H1 (cell line): ENCODE measurements around the gene FLNA.

Experiments
- BCL11A ChIP-seq, 2 experiments: IDR thresholded peaks; one replicate each; pipeline ENCODE4 v1.6.1; 2011; ENCODE audit warnings: low read depth in 2 of 2, low read length in 2 of 2, mild to moderate bottlenecking in 2 of 2
- CTCF ChIP-seq, 3 experiments: IDR thresholded peaks; 1 replicate in 2 of 3; 2 replicates in 1 of 3; pipeline versions ENCODE4 v1.5.1 to v1.6.1; 2011; ENCODE audit warnings: low read length in 3 of 3, mild to moderate bottlenecking in 3 of 3, inconsistent platforms in 2 of 3, low read depth in 1 of 3, moderate library complexity in 1 of 3; ENCODE audit not compliant: insufficient read depth in 1 of 3; ENCODE audit errors: control extremely low read depth in 1 of 3
- FOSL1 ChIP-seq: IDR thresholded peaks from 2 replicates; pipeline ENCODE4 v1.6.1; 2011; ENCODE audit warnings: mild to moderate bottlenecking, low read depth, low read length, moderate library complexity; ENCODE audit not compliant: insufficient read depth
- GTF2F1 ChIP-seq: IDR thresholded peaks from 2 replicates; pipeline ENCODE4 v1.6.1; 2012; ENCODE audit warnings: low read depth, low read length, improper control_type of control experiment, borderline replicate concordance
- JUND ChIP-seq: IDR thresholded peaks from 2 replicates; pipeline ENCODE4 v1.6.1; 2011; ENCODE audit warnings: mild to moderate bottlenecking, improper control_type of control experiment, low read length
- POLR2A ChIP-seq, 2 experiments: IDR thresholded peaks; 1 replicate in 1 of 2; 2 replicates in 1 of 2; pipeline ENCODE4 v1.6.1; 2011; ENCODE audit warnings: low read depth in 2 of 2, low read length in 2 of 2, mild to moderate bottlenecking in 2 of 2; ENCODE audit errors: control extremely low read depth in 1 of 2
- SP1 ChIP-seq: IDR thresholded peaks from 2 replicates; pipeline ENCODE4 v1.6.1; 2011; ENCODE audit warnings: low read depth, low read length
- SUZ12 ChIP-seq: fragments of 200-600 bp; sonication (generic); IDR thresholded peaks from 2 replicates; pipeline ENCODE4 v1.6.1; 2012; ENCODE audit warnings: mild to moderate bottlenecking, inconsistent platforms, low read length, moderate library complexity, mixed read lengths
- TAF1 ChIP-seq: IDR thresholded peaks from 2 replicates; pipeline ENCODE4 v1.6.1; 2011; ENCODE audit warnings: mild to moderate bottlenecking, low read depth, low read length
- TEAD4 ChIP-seq: IDR thresholded peaks from 2 replicates; pipeline ENCODE4 v1.6.1; 2012; ENCODE audit warnings: low read depth, low read length, inconsistent platforms, mixed read lengths
- USF2 ChIP-seq: IDR thresholded peaks from 2 replicates; pipeline ENCODE4 v1.6.1; 2011; ENCODE audit warnings: low read length, improper control_type of control experiment

GRCh38 chrX:154420402-154420756 lies 45.9 kb upstream of the FLNA start:
- TF ChIP-seq CTCF (IDR thresholded peaks at IDR 0.05; ENCODE audit: control extremely low read depth in 1 of 3, insufficient read depth in 1 of 3, low read depth in 1 of 3, low read length in 3 of 3): no peak
- TF ChIP-seq USF2: no peak
- no peak for TF ChIP-seq TEAD4
- no peak for TF ChIP-seq GTF2F1
- no peak for TF ChIP-seq POLR2A (IDR thresholded peaks at IDR 0.05; ENCODE audit: control extremely low read depth in 1 of 2, low read depth in 2 of 2, low read length in 2 of 2)
- TF ChIP-seq SUZ12: no peak
- TF ChIP-seq FOSL1: no peak
- TF ChIP-seq TAF1: no peak
- no peak for TF ChIP-seq JUND
- no peak for TF ChIP-seq BCL11A (IDR thresholded peaks at IDR 0.05; ENCODE audit: low read depth in 2 of 2, low read length in 2 of 2)
- no peak for TF ChIP-seq SP1
